HG03432 (cell line): ENCODE measurements around the gene XPNPEP2.

ENCODE experiments used
- ATAC-seq: cut with Tn5 transposase; IDR thresholded peaks from one replicate; pipeline ENCODE4 v1.9.1; 2021; ENCODE audit warnings: mild to moderate bottlenecking, moderate library complexity; ENCODE audit not compliant: unreplicated experiment

XPNPEP2 gene

GRCh38 chrX:129738466-129739308 is at the start of gene XPNPEP2:
Gene XPNPEP2 (plus strand): TSS chrX:129738979. CDS start chrX:129739214, 235 bp downstream.
- ATAC-seq = no peak

- ATAC-seq = no peak
Measured at GRCh38 chrX:129689796-129690195, 49.0 kb upstream of the XPNPEP2 start.

GRCh38 chrX:129690435-129690834 is 48.3 kb upstream of the XPNPEP2 start:
- ATAC-seq = no peak

- no peak for ATAC-seq
Measured at GRCh38 chrX:129693354-129693753, 45.4 kb upstream of the XPNPEP2 start.

DNA sequence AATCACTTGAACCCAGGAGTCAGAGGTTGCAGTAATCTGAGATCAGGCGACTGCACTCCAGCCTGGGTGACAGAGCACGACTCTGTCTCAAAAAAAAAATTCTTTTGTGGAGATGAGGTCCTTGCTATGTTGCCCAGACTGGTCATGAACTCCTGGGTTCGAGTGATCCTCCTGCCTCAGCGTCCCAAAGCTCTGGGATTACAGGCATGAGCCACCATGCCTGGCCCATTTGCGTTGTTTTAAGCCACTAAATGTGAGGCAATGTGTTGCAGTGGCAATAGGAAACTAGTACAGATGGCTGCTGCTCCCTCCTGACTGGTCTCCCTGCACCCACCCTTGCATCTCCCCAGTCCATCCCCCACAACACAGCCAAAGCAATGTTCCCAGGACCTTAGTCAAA is 44.0 kb upstream of the XPNPEP2 start:
- ATAC-seq = no peak

- ATAC-seq = no peak
Measured at GRCh38 chrX:129695535-129695934, 43.2 kb upstream of the XPNPEP2 start.

DNA sequence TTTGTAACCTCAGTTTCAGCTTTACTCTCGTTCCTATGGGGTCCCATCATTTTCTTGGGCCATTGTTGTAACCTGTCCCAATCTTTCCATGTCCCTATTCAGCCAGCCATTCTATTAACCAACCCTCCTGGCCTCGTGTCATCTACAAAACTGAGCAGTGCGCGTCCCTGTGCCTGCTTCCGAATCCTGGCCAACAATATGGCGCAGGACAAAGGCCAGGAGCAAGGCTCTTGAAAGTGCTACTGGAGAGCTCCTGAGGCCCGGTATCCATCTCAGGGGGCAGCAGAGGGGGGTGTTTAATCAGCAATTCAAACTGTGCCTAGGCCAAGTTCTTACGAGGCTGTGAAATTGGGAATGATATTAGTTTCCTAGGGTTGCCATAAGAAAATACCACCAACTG is 42.8 kb upstream of the XPNPEP2 start:
- ATAC-seq = no peak

DNA sequence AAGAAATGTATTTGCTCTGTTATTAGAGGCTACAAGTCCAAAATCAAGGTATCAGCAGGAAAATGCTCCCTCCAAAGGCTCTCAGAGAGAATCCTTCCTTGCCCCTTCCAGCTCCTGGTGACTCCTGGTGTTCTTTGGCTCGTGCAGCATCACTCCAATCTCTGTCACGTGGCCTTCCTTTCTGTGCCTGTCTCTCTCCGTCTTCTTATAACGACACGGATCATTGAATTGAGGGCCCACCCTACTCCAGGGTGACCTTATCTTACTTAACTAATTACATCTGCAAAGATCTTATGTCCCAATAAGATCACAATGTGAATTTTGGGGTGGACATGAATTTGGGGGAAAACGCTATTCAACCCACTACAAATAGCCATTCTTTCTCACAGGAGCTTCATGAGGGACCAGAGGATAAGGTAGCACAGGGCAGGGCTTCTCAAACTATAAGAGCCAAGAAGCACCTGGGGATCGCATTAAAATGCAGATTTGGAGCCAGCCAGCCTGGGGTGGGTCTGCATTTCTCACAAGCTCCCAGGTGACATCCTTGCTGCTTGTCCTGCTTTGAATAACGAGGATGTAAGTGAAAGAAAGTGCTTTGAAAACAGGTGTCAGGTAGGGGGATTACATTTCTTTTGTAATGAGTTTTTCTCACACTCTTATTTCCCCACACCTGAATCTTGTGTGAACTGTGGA is 42.2 kb upstream of the XPNPEP2 start:
- no peak for ATAC-seq

DNA sequence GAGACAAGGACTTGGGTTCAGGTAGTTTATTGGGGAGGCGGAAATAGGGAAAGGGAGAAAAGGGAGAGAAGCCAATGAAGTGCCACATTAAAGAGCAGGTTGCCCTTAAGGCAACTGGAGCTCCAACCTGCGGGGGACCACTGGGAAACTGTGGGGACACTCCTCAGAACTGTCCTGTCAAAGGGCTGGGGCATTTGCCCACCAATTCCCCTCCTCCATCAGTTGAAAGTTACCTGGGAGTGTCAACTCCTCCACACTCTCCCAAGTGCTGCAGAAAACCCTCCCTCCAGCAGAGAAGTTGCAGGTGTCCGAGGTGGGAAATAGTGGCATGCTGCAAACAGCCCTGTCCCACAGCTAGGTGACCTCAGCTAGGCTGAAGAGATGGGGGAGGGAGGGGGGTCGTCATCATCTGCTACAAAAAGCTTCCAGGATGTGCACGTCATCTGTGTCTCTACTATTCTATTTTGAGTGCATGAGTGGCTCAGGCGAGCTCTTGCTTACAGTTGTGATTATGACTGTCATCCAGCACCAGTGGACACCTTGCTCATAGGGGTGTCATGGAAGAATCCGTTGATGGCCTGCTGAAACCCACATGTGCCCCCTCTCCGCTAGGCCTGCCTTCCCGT is 41.5 kb upstream of the XPNPEP2 start:
- no peak for ATAC-seq

- no peak for ATAC-seq
Measured at GRCh38 chrX:129698150-129698549, 40.6 kb upstream of the XPNPEP2 start.

DNA sequence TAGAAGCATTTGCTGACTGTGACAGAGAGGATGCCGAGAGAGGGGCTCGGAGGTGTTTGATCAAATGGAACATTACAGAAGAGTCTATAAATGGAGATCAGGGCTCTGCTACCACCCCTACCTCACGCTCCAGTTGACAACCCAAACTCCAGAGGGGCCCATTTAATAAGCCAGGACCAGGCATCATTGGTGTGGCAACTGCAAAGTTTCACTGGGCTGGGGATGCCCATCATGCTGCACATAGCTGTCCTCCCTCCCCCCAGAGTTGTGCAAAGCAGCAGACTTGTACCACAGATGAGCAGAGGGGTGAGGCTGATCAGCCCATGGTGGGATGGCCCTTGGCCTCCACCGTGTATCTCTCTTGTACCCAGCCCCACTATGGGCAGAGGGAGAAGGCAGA is 38.2 kb upstream of the XPNPEP2 start:
- no peak for ATAC-seq

GRCh38 chrX:129701624-129702069 is 37.1 kb upstream of the XPNPEP2 start:
- ATAC-seq = no peak

GRCh38 chrX:129704491-129704890 is 34.3 kb upstream of the XPNPEP2 start:
- ATAC-seq = no peak

DNA sequence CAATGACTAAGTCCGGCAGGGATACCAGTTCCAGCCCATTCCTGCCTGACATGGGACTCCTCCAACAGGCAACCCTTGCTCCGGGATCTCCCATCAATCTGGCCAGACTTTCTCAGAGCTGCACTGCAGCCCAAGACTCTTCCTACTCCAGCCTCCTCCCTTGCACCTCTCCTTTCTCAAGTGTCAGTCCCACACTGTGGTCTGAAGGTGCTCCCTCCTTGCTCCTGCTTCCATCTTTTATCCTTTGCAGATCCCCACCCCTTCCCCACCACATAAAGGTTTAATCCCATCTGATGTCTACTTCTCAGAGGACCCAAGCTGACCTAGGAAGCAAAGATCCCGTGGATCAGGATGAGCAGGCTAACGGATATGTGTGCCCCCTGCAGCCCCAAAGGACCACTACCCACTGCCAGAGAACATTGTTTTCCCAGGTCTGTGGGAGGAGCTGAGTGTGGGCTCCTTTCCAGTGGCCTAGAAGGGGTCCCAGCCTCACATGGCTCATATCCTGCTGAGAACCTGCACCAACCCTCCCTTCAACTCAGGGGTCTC is 33.3 kb upstream of the XPNPEP2 start:
- ATAC-seq = no peak

DNA sequence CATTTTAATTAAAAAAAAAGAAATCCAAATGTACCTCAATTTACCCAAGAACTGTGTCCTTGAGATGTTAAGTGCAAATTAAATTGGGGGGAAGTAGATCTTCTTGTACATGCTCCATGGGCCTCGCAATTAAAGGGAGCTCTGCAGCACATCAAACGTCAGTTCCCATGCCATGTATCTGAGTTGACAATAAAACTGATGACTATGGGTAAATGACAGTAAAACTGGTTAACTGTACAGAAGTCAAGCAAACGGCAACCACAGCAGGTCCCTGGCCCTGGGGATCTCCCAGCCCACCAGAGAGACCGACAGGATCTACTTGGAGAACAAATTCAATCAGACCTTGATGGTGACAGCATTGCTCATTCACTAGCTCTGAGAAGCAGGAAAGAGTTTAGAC is 32.8 kb upstream of the XPNPEP2 start:
- no peak for ATAC-seq

DNA sequence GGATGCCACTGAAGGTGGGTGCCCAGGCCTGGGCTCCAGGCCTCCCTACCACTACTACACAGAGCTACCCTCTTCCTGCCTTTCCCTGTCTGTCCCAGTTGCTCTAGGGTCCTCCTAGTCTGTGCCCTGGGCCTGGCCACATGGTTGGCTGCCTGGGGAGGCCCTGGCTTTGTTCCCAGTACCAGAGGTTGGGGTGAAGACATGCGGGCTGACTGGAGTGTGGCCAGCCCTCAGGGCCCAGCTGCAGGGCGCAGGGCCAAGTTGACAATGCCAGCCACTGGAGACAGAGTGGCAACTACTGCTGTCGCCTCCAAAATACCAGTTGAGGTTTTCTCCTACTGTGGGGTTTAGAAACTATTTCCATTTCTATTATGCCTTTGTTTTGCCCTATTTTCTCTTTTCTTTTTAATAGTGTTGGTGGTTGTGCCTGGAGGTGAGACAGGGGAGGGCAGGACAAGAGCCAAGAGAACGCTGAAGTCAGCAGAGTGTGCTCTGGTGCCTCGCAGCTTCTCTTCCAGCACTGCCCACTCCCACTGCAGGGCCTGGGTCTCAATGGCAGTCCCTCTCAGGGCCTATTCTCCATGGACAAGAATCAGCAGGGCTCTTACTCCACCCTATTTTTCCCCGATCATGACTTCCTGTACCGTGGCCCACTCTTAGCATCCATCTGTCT is 32.2 kb upstream of the XPNPEP2 start:
- ATAC-seq = no peak

GRCh38 chrX:129714581-129714980 is 24.2 kb upstream of the XPNPEP2 start:
- no peak for ATAC-seq

- ATAC-seq = no peak
Measured at GRCh38 chrX:129716507-129716906, 22.3 kb upstream of the XPNPEP2 start.

DNA sequence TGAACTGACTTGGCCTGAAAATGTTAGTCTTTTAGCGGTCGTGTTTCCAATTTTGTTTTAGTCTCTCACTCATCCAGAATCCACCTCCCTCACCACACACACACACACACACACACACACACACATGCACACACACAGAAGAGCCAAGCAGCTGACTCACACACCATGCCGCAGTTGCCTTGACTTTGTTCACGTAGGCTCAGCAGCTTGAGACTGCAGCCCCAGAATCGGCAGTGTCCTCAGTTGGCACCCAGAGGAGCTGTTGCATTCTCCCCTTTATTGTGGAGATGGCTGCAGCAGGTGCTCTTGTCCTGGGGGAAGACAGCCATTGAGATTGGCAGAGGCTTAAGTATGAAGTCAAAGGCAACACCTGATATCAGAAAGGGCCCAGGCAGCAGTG is 20.9 kb upstream of the XPNPEP2 start:
- ATAC-seq = no peak

DNA sequence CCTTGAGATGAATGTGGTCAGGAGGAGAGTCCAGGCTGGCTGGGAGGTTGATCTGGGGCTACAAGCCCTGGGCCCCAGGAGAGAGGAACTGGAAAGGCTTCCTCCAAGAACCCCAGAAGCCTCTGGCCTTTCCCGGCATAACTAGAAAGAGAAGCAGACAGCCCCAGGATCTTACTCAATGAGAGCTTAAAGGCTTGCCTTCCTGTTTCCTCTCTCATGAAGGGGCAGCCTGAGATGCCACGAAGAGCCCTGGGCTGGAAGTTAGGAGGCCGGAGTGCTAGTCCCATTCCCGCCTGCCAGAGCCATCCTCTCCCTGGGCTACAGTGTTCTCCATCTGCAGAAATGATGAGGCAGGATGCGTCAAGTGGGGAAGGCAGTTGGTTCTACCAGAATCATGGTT is 20.1 kb upstream of the XPNPEP2 start:
- no peak for ATAC-seq

- no peak for ATAC-seq
Measured at GRCh38 chrX:129719268-129719667, 19.5 kb upstream of the XPNPEP2 start.
